Measurements from ENCODE around the gene TTPAL. TPM values are rescaled to one million over a fixed set of nuclear protein-coding genes. Genes with fewer than 3 reads are reported as not detected.

The TTPAL gene
- total RNA-seq, 1 donor from 2014 or later, result 20.8 TPM

GRCh38 chr20:44542890-44543289, 67.2 kb downstream of the TTPAL start:
- no peaks in the 10 kb centered on the region for H3K36me3 Mint-ChIP-seq
- no peak for DNase-seq (ENCODE audit: extremely low spot score, unreplicated experiment)
- TF ChIP-seq CTCF (conservative IDR thresholded peaks at IDR 0.05), result no peak

GRCh38 chr20:44543358-44543757, 67.7 kb downstream of the TTPAL start:
- no peaks in the 10 kb centered on the region for H3K36me3 Mint-ChIP-seq
- no peak for TF ChIP-seq CTCF (conservative IDR thresholded peaks at IDR 0.05)
- no peaks in the 10 kb centered on the region for H3K9me3 Mint-ChIP-seq
- no peak overlapping the region for H3K27ac Mint-ChIP-seq
- no peak overlapping the region for H3K4me3 Mint-ChIP-seq
- H3K27me3 Mint-ChIP-seq, result no peaks in the 10 kb centered on the region
- no peak for DNase-seq (ENCODE audit: extremely low spot score, unreplicated experiment)
- H3K4me1 Mint-ChIP-seq (ENCODE audit: unreplicated experiment), result peaks cover 5% of the 10 kb centered on the region

More at GRCh38 chr20:44542890-44543289, 67.2 kb downstream of the TTPAL start:
- Mint-ChIP-seq H3K4me1 (ENCODE audit: unreplicated experiment) (peaks cover 4% of the 10 kb centered on the region), H3K27me3 (no peaks in the 10 kb centered on the region), H3K4me3 (no peak overlapping the region), H3K9me3 (no peaks in the 10 kb centered on the region), H3K27ac (no peak overlapping the region)

Other genes starting within 250 kb of the TTPAL start
- 1.3 and 1.8 TPM in 2 replicates for gene GDAP1L1, start 228.6 kb upstream of the TTPAL start, total RNA-seq (ENCODE audit: low replicate concordance)
- gene FITM2, start 164.7 kb upstream of the TTPAL start, total RNA-seq (ENCODE audit: low replicate concordance), result 5.7 and 7.1 TPM in 2 replicates
- gene R3HDML, start 138.8 kb upstream of the TTPAL start, total RNA-seq (ENCODE audit: low replicate concordance), result not detected in 2 replicates
- gene HNF4A, start 120.2 kb upstream of the TTPAL start, total RNA-seq (ENCODE audit: low replicate concordance), result 19.9 and 41.7 TPM in 2 replicates
- gene SERINC3, start 46.2 kb downstream of the TTPAL start, total RNA-seq (ENCODE audit: low replicate concordance), result 47.1 and 65.6 TPM in 2 replicates
- gene PKIG, start 106.7 kb downstream of the TTPAL start, total RNA-seq (ENCODE audit: low replicate concordance), result 13.9 and 24.3 TPM in 2 replicates
- 7.5 and 15.1 TPM in 2 replicates for gene ADA, start 175.8 kb downstream of the TTPAL start, total RNA-seq (ENCODE audit: low replicate concordance)
- not detected in 2 replicates for gene CCN5, start 239.5 kb downstream of the TTPAL start, total RNA-seq (ENCODE audit: low replicate concordance)